NCI-H1105 treated with DMSO at 0.1 percent for 48 hours (cell line): ENCODE data around the gene IL4R.
"Not testable (repeated sequence)": the region's sequence is repeated elsewhere in the genome, so short reads cannot be mapped to it uniquely, and the experiment has no call there.

Experiments
- DNase-seq: peaks from one replicate; lab custom pipeline; 2025; lab: John Stamatoyannopoulos, UW

IL4R gene

GRCh38 chr16:27381236-27381635 lies 67.5 kb downstream of the IL4R start:
- DNase-seq = no peak

GRCh38 chr16:27381974-27382855 lies 68.4 kb downstream of the IL4R start:
- no peak for DNase-seq

- DNase-seq = no peak
Observed at GRCh38 chr16:27383556-27384243, 69.9 kb downstream of the IL4R start.

- no peak for DNase-seq
Observed at GRCh38 chr16:27384425-27384824, 70.7 kb downstream of the IL4R start.

GRCh38 chr16:27385398-27385797 lies 71.6 kb downstream of the IL4R start:
- no peak for DNase-seq

GRCh38 chr16:27386674-27387073 lies 72.9 kb downstream of the IL4R start:
- DNase-seq = no peak

GRCh38 chr16:27387724-27388123 lies 74.0 kb downstream of the IL4R start:
- no peak for DNase-seq

- DNase-seq = no peak
Observed at GRCh38 chr16:27389272-27389961, 75.6 kb downstream of the IL4R start.

GRCh38 chr16:27390151-27390550 lies 76.4 kb downstream of the IL4R start:
- DNase-seq = no peak

- DNase-seq = no peak
Observed at GRCh38 chr16:27392671-27393070, 78.9 kb downstream of the IL4R start.

- DNase-seq = no peak
Observed at GRCh38 chr16:27394516-27394915, 80.7 kb downstream of the IL4R start.

- not testable (repeated sequence) for DNase-seq
Observed at GRCh38 chr16:27398341-27398893, 84.6 kb downstream of the IL4R start.

GRCh38 chr16:27398894-27399853 lies 85.4 kb downstream of the IL4R start:
- DNase-seq = no peak

- DNase-seq = no peak
Observed at GRCh38 chr16:27399969-27400368, 86.2 kb downstream of the IL4R start.

GRCh38 chr16:27400751-27401620 lies 87.2 kb downstream of the IL4R start:
- DNase-seq = no peak

- DNase-seq = peak; percentile 24
Observed at GRCh38 chr16:27401768-27402568, 88.2 kb downstream of the IL4R start, which contains the start of gene IL21R. Gene IL21R, plus strand, starts transcription at chr16:27402174. Its CDS starts 27,898 bp downstream, at chr16:27430072.

GRCh38 chr16:27402569-27402963 lies 88.8 kb downstream of the IL4R start:
- DNase-seq = no peak

GRCh38 chr16:27402964-27403600 lies 89.3 kb downstream of the IL4R start:
- no peak for DNase-seq

- no peak for DNase-seq
Observed at GRCh38 chr16:27403601-27403992, 89.8 kb downstream of the IL4R start.
